HepG2 (cell line): ENCODE measurements around the gene ARL16. TPM values are rescaled to one million over a fixed set of nuclear protein-coding genes. Genes with fewer than 3 reads are reported as not detected.

Experiments
- AGO1 ChIP-seq: fragments of 200-400 bp; formaldehyde crosslinking; IDR thresholded peaks from 2 replicates; pipeline ENCODE4 v1.6.1; 2017; ENCODE audit warnings: mild to moderate bottlenecking, low read depth, low read length, moderate library complexity; ENCODE audit not compliant: poor library complexity, severe bottlenecking
- ATM ChIP-seq: fragments of 450-650 bp; IDR thresholded peaks from 2 replicates; pipeline ENCODE4 v1.7.1; 2017; ENCODE audit warnings: mild to moderate bottlenecking, borderline replicate concordance
- BRCA1 ChIP-seq: sonication (generic); formaldehyde crosslinking; IDR thresholded peaks from 2 replicates; pipeline ENCODE4 v1.4.0; 2020; ENCODE audit warnings: missing genetic modification reagents
- DNMT3B ChIP-seq: conservative IDR thresholded peaks from 2 replicates; pipeline ENCODE4 v1.6.1; 2016; ENCODE audit warnings: missing biosample characterization, control low read depth
- GATA4 ChIP-seq: sonication (generic); IDR thresholded peaks from 2 replicates; pipeline ENCODE4 v1.6.1; 2016; ENCODE audit warnings: antibody characterized with exemption, low read depth, borderline replicate concordance
- HNRNPLL ChIP-seq: fragments of 200-400 bp; formaldehyde crosslinking; IDR thresholded peaks from 2 replicates; pipeline ENCODE4 v1.6.1; 2017; ENCODE audit warnings: mild to moderate bottlenecking, low read depth, low read length; ENCODE audit not compliant: poor library complexity, severe bottlenecking
- MBNL3 ChIP-seq: fragments of 250-450 bp; sonication (Bioruptor Pico); conservative IDR thresholded peaks from 2 replicates; pipeline ENCODE4 v1.8.0; 2022; ENCODE audit warnings: mild to moderate bottlenecking, inconsistent platforms
- MED13 ChIP-seq: sonication (generic); formaldehyde crosslinking; IDR thresholded peaks from 2 replicates; pipeline ENCODE4 v1.5.0; 2020; ENCODE audit warnings: missing genetic modification reagents
- PCBP2 ChIP-seq: fragments of 200-400 bp; formaldehyde crosslinking; optimal IDR thresholded peaks from 2 replicates; pipeline ENCODE3; 2018; ENCODE audit warnings: low read length, low read depth; ENCODE audit not compliant: poor library complexity, severe bottlenecking
- SNRNP70 ChIP-seq: fragments of 200-400 bp; formaldehyde crosslinking; IDR thresholded peaks from 2 replicates; pipeline ENCODE4 v1.6.1; 2017; ENCODE audit warnings: mild to moderate bottlenecking, low read depth, low read length, moderate library complexity
- ZNF562 ChIP-seq: sonication (generic); formaldehyde crosslinking; IDR thresholded peaks from 2 replicates; pipeline ENCODE4 v1.8.0; 2022; ENCODE audit warnings: missing genetic modification reagents, borderline replicate concordance
- ZNF564 ChIP-seq: sonication (generic); formaldehyde crosslinking; IDR thresholded peaks from 2 replicates; pipeline ENCODE4 v1.8.1; 2023; ENCODE audit warnings: mild to moderate bottlenecking, missing genetic modification reagents
- ZNF839 ChIP-seq: sonication (generic); formaldehyde crosslinking; IDR thresholded peaks from 2 replicates; pipeline ENCODE4 v1.4.0; 2020; ENCODE audit warnings: missing genetic modification reagents, mild to moderate bottlenecking, borderline replicate concordance
- polyA plus RNA-seq, 8 experiments: library from polyadenylated mRNA; depleted of rRNA in 3 of 8; stranded (reverse) in 7 of 8; unstranded in 1 of 8; fragments of >200 nt; fragmentation: Illumina TruSeq in 4 of 8; extraction: Trizol in 4 of 8; gene quantifications; 2 replicates each; pipeline versions ENCODE4 v1.2.1 to v1.2.3, GENCODE V29; 2011 to 2016; ENCODE audit warnings: low read depth in 4 of 8, missing spikeins in 1 of 8, mixed read lengths in 1 of 8; ENCODE audit not compliant: insufficient read depth in 1 of 8
- total RNA-seq, 5 experiments: library from RNA; depleted of rRNA; stranded (reverse); fragments of >200 nt; fragmentation: Illumina TruSeq; extraction: Trizol; gene quantifications; 2 replicates each; pipeline ENCODE4 v1.2.3, GENCODE V29; 2016; ENCODE audit warnings: low read depth in 1 of 5
- TF ChIP-seq, protein P1 (sequence below): sonication (generic); formaldehyde crosslinking; IDR thresholded peaks from 2 replicates; pipeline ENCODE4 v1.4.0; 2020; ENCODE audit warnings: missing genetic modification reagents
- TF ChIP-seq, protein P2 (sequence below): sonication (generic); formaldehyde crosslinking; IDR thresholded peaks from 2 replicates; pipeline ENCODE4 v1.5.0; 2020; ENCODE audit warnings: missing genetic modification reagents
- TF ChIP-seq, protein P3 (sequence below): IDR thresholded peaks from 2 replicates; pipeline ENCODE4 v1.6.1; 2016; ENCODE audit warnings: low read depth, control low read depth
- TF ChIP-seq, protein P4 (sequence below): sonication (generic); formaldehyde crosslinking; IDR thresholded peaks from 2 replicates; pipeline ENCODE4 v1.4.0; 2020; ENCODE audit warnings: missing genetic modification reagents
- TF ChIP-seq, protein P5 (sequence below), 2 experiments: fragments of 450-650 bp in 1 of 2; sonication (generic) in 1 of 2; formaldehyde crosslinking; IDR thresholded peaks; 2 replicates each; pipeline versions ENCODE4 v1.5.0 to v1.8.0; 2020 to 2022; ENCODE audit warnings: mild to moderate bottlenecking in 1 of 2, missing genetic modification reagents in 1 of 2

ARL16 gene
- total and polyA plus RNA-seq, 2 of the 13 experiments (the other 11 are each of a cell fraction or from before 2014, with no cell fraction given) = 20.8 to 30.8 TPM

DNA sequence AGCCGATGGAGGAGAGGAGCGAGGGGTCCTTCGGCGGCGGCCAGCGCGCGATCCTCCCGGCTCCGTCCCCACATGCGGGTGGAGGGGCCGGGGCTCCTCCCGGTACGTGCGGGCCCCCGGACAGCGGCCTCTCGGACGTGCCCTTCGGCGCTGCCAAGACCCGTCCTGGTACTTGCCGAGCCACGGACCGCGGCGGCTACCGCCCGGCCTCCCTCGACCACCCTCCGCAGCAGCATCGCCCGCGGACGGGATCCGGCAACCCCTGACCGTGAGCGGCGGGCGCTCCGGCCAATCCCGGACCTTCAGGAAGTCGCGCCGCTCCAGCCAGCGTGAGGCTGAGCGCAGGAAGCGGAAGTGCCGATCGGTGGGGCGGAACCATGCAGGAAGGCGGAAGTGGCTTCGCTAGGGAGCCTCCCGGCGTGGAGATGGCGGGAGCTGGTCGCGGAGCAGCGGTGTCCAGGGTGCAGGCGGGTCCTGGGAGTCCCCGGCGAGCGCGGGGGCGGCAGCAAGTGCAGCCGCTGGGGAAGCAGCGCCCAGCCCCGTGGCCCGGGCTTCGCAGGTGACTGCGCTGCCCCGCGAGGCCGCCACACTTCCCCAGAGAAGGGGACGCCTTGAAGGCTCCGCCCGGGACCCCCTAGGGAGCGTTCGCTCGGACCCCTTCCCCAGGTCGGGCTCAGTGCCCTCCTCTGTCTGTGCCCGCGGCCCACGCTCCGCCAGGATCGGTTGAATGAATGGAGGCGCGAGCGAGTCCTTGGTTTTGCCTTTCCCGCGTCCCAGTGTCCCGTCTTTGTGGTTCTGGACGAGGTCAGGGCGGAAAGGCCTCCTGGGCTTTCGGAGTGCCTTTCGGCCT lies 17.0 kb downstream of the ARL16 start, which contains the start of the genes CCDC137 and OXLD1 (continued):
- TF ChIP-seq, protein P1, sequence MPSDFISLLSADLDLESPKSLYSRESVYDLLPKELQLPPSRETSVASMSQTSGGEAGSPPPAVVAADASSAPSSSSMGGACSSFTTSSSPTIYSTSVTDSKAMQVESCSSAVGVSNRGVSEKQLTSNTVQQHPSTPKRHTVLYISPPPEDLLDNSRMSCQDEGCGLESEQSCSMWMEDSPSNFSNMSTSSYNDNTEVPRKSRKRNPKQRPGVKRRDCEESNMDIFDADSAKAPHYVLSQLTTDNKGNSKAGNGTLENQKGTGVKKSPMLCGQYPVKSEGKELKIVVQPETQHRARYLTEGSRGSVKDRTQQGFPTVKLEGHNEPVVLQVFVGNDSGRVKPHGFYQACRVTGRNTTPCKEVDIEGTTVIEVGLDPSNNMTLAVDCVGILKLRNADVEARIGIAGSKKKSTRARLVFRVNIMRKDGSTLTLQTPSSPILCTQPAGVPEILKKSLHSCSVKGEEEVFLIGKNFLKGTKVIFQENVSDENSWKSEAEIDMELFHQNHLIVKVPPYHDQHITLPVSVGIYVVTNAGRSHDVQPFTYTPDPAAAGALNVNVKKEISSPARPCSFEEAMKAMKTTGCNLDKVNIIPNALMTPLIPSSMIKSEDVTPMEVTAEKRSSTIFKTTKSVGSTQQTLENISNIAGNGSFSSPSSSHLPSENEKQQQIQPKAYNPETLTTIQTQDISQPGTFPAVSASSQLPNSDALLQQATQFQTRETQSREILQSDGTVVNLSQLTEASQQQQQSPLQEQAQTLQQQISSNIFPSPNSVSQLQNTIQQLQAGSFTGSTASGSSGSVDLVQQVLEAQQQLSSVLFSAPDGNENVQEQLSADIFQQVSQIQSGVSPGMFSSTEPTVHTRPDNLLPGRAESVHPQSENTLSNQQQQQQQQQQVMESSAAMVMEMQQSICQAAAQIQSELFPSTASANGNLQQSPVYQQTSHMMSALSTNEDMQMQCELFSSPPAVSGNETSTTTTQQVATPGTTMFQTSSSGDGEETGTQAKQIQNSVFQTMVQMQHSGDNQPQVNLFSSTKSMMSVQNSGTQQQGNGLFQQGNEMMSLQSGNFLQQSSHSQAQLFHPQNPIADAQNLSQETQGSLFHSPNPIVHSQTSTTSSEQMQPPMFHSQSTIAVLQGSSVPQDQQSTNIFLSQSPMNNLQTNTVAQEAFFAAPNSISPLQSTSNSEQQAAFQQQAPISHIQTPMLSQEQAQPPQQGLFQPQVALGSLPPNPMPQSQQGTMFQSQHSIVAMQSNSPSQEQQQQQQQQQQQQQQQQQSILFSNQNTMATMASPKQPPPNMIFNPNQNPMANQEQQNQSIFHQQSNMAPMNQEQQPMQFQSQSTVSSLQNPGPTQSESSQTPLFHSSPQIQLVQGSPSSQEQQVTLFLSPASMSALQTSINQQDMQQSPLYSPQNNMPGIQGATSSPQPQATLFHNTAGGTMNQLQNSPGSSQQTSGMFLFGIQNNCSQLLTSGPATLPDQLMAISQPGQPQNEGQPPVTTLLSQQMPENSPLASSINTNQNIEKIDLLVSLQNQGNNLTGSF (CRISPR knock-in tag) = peak; percentile 91
- TF ChIP-seq MBNL3 = no peak
- peak; percentile 56 for TF ChIP-seq HNRNPLL
- TF ChIP-seq, protein P2, sequence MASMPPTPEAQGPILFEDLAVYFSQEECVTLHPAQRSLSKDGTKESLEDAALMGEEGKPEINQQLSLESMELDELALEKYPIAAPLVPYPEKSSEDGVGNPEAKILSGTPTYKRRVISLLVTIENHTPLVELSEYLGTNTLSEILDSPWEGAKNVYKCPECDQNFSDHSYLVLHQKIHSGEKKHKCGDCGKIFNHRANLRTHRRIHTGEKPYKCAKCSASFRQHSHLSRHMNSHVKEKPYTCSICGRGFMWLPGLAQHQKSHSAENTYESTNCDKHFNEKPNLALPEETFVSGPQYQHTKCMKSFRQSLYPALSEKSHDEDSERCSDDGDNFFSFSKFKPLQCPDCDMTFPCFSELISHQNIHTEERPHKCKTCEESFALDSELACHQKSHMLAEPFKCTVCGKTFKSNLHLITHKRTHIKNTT = no peak
- no peak for TF ChIP-seq DNMT3B
- no peak for TF ChIP-seq ZNF562 (CRISPR knock-in tag)
- TF ChIP-seq ZNF564 (CRISPR knock-in tag) = 0 out of 2 replicates have a peak, but pooled peaks have one; percentile 40
- no peak for TF ChIP-seq ATM
- TF ChIP-seq, protein P3, sequence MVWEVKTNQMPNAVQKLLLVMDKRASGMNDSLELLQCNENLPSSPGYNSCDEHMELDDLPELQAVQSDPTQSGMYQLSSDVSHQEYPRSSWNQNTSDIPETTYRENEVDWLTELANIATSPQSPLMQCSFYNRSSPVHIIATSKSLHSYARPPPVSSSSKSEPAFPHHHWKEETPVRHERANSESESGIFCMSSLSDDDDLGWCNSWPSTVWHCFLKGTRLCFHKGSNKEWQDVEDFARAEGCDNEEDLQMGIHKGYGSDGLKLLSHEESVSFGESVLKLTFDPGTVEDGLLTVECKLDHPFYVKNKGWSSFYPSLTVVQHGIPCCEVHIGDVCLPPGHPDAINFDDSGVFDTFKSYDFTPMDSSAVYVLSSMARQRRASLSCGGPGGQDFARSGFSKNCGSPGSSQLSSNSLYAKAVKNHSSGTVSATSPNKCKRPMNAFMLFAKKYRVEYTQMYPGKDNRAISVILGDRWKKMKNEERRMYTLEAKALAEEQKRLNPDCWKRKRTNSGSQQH (CRISPR knock-in tag) = peak; percentile 93; the same call in 1 of the 2 replicates
- TF ChIP-seq GATA4 = peak; percentile 43; the same call in 1 of the 2 replicates
- TF ChIP-seq PCBP2 = no peak
- peak; percentile 55; the same call in 1 of the 2 replicates for TF ChIP-seq BRCA1 (CRISPR knock-in tag)
- TF ChIP-seq SNRNP70 = no peak
- TF ChIP-seq ZNF839 (CRISPR knock-in tag) = no peak
- TF ChIP-seq MED13 (CRISPR knock-in tag) = peak; percentile 22; the same call in 1 of the 2 replicates
- TF ChIP-seq, protein P4, sequence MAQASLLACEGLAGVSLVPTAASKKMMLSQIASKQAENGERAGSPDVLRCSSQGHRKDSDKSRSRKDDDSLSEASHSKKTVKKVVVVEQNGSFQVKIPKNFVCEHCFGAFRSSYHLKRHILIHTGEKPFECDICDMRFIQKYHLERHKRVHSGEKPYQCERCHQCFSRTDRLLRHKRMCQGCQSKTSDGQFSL = no peak
- TF ChIP-seq AGO1 = peak; percentile 50
- TF ChIP-seq, protein P5, sequence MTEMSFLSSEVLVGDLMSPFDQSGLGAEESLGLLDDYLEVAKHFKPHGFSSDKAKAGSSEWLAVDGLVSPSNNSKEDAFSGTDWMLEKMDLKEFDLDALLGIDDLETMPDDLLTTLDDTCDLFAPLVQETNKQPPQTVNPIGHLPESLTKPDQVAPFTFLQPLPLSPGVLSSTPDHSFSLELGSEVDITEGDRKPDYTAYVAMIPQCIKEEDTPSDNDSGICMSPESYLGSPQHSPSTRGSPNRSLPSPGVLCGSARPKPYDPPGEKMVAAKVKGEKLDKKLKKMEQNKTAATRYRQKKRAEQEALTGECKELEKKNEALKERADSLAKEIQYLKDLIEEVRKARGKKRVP (CRISPR knock-in tag; IDR thresholded peaks at IDR 0.05) = peak in 1 of 2 experiments; percentile 57; a peak in 1 of 4 replicates
